ENCODE measurements around the gene HEPHL1. TPM values are rescaled to one million over a fixed set of nuclear protein-coding genes. Genes with fewer than 3 reads are reported as not detected.
A peak's percentile ranks its signal among the peaks of the same experiment; 100 is the strongest.

HEPHL1 gene
- total RNA-seq, 2 donors from 2014 or later, result 0.09 to 0.17 TPM

- no peaks in the 10 kb centered on the region for H3K27me3 ChIP-seq (replicated peaks; ENCODE audit: insufficient read depth)
- WGBS, result 90% methylated on average over 9 of the region's 9 CpGs
Observed at GRCh38 chr11:94147433-94147845, 126.3 kb downstream of the HEPHL1 start.

GRCh38 chr11:94148189-94148588 lies 127.0 kb downstream of the HEPHL1 start:
- DNase-seq (ENCODE audit: low spot score), result no peak
- Histone ChIP-seq H3K9me3 (no peaks in the 10 kb centered on the region), H3K4me1 (replicated peaks) (peaks cover 3% of the 10 kb centered on the region), H3K4me3 (no peak overlapping the region), H3K36me3 (no peaks in the 10 kb centered on the region), H3K27ac (no peak overlapping the region), H3K27me3 (replicated peaks; ENCODE audit: insufficient read depth) (no peaks in the 10 kb centered on the region)
- WGBS, result 79% methylated on average over 2 of the region's 2 CpGs
- TF ChIP-seq POLR2AphosphoS5 (IDR thresholded peaks at IDR 0.05) (no peak), POLR2A (IDR thresholded peaks at IDR 0.05) (no peak), CTCF (IDR thresholded peaks at IDR 0.05) (no peak)
- intact Hi-C loops (cut with DNase I), result no loop called here

More at GRCh38 chr11:94147433-94147845, 126.3 kb downstream of the HEPHL1 start:
- H3K4me1 ChIP-seq (replicated peaks), result no peaks in the 10 kb centered on the region
- H3K27ac ChIP-seq, result no peak overlapping the region
- H3K36me3 ChIP-seq, result no peaks in the 10 kb centered on the region
- H3K4me3 ChIP-seq, result no peak overlapping the region
- TF ChIP-seq POLR2AphosphoS5 (IDR thresholded peaks at IDR 0.05), result no peak
- no peak for TF ChIP-seq POLR2A (IDR thresholded peaks at IDR 0.05)
- TF ChIP-seq CTCF (IDR thresholded peaks at IDR 0.05), result no peak
- intact Hi-C loops (cut with DNase I), result no loop called here
- no peaks in the 10 kb centered on the region for H3K9me3 ChIP-seq
- DNase-seq (ENCODE audit: low spot score), result no peak

- H3K9me3 ChIP-seq, result no peaks in the 10 kb centered on the region
- H3K27me3 ChIP-seq (replicated peaks; ENCODE audit: insufficient read depth), result no peaks in the 10 kb centered on the region
- intact Hi-C loops (cut with DNase I), result no loop called here
- no peak for DNase-seq (ENCODE audit: low spot score)
- no peak overlapping the region for H3K4me3 ChIP-seq
- WGBS, result 16% methylated on average over 3 of the region's 3 CpGs
- no peak overlapping the region for H3K27ac ChIP-seq
- H3K36me3 ChIP-seq, result peaks cover 0 to 4% of the 10 kb centered on the region in 2 donors
- peaks cover 3% of the 10 kb centered on the region for H3K4me1 ChIP-seq (replicated peaks)
- no peak for TF ChIP-seq CTCF (IDR thresholded peaks at IDR 0.05)
- TF ChIP-seq POLR2A (IDR thresholded peaks at IDR 0.05), result no peak
- TF ChIP-seq POLR2AphosphoS5 (IDR thresholded peaks at IDR 0.05), result peak; percentile 39
Observed at GRCh38 chr11:94149431-94150017, 128.4 kb downstream of the HEPHL1 start.

- H3K36me3 ChIP-seq, result peaks cover 0 to 4% of the 10 kb centered on the region in 2 donors
- H3K4me3 ChIP-seq, result no peak overlapping the region
- peaks cover 3% of the 10 kb centered on the region for H3K4me1 ChIP-seq (replicated peaks)
- DNase-seq (ENCODE audit: low spot score), result no peak
- intact Hi-C loops (cut with DNase I), result no loop called here
- H3K27me3 ChIP-seq (replicated peaks; ENCODE audit: insufficient read depth), result no peaks in the 10 kb centered on the region
- no peak for TF ChIP-seq POLR2AphosphoS5 (IDR thresholded peaks at IDR 0.05)
- no peak for TF ChIP-seq CTCF (IDR thresholded peaks at IDR 0.05)
- TF ChIP-seq POLR2A (IDR thresholded peaks at IDR 0.05), result no peak
- H3K9me3 ChIP-seq, result no peaks in the 10 kb centered on the region
- H3K27ac ChIP-seq, result no peak overlapping the region
- 68% methylated on average over 3 of the region's 3 CpGs for WGBS
Observed at GRCh38 chr11:94150056-94150455, 128.9 kb downstream of the HEPHL1 start.
